ENCODE results near the gene PDCD2L.

DNA sequence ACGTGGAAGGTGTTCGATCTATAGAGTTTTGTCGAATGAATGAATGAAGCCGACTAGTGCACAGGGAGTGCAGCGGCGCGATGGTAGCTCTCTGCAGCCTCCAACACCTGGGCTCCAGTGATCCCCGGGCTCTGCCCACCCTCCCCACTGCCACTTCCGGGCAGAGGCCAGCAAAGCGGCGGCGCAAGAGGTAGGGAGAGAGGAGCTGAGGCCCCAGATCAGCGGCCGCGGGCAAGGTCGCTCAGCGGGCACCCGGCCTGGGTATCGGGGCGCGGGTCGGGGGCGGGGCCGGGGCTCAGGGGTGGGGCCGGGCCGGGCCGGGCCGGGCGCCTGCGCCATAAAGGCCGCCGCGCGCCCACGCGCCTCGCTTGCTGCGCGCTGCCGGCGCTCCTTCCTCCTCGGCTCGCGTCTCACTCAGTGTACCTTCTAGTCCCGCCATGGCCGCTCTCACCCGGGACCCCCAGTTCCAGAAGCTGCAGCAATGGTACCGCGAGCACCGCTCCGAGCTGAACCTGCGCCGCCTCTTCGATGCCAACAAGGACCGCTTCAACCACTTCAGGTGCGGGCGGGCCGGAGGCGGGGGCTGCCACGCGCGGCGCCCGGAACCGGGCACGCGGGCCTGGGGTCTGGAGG lies 39.3 kb upstream of the PDCD2L start, which contains the start of gene GPI:
- TF ChIP-seq, protein P1, sequence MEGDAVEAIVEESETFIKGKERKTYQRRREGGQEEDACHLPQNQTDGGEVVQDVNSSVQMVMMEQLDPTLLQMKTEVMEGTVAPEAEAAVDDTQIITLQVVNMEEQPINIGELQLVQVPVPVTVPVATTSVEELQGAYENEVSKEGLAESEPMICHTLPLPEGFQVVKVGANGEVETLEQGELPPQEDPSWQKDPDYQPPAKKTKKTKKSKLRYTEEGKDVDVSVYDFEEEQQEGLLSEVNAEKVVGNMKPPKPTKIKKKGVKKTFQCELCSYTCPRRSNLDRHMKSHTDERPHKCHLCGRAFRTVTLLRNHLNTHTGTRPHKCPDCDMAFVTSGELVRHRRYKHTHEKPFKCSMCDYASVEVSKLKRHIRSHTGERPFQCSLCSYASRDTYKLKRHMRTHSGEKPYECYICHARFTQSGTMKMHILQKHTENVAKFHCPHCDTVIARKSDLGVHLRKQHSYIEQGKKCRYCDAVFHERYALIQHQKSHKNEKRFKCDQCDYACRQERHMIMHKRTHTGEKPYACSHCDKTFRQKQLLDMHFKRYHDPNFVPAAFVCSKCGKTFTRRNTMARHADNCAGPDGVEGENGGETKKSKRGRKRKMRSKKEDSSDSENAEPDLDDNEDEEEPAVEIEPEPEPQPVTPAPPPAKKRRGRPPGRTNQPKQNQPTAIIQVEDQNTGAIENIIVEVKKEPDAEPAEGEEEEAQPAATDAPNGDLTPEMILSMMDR (IDR thresholded peaks at IDR 0.05; ENCODE audit: poor library complexity): no peak
- no peak for TF ChIP-seq EZH2 (IDR thresholded peaks at IDR 0.05; ENCODE audit: borderline replicate concordance)

Measured in hepatocyte (in vitro differentiated cells).